ENCODE measurements around the gene ERAP2. TPM values are rescaled to one million over a fixed set of nuclear protein-coding genes. Genes with fewer than 3 reads are reported as not detected.

Gene ERAP2
- polyA plus RNA-seq, 1 donor from 2014 or later: not detected

GRCh38 chr5:96843140-96843539 is 33.2 kb upstream of the ERAP2 start:
- H3K9ac ChIP-seq (ENCODE audit: low read length): no peak overlapping the region
- no peaks in the 10 kb centered on the region for H3F3A ChIP-seq (ENCODE audit: insufficient read depth, low read length, poor library complexity, severe bottlenecking)
- no peaks in the 10 kb centered on the region for H3K27me3 ChIP-seq (ENCODE audit: insufficient read depth, low read depth, low read length)
- no peak overlapping the region for H3K27ac ChIP-seq (ENCODE audit: low read length)
- no peak overlapping the region for H3K4me2 ChIP-seq (ENCODE audit: low read length)
- H2AFZ ChIP-seq (ENCODE audit: low read depth, low read length): no peak overlapping the region
- no peaks in the 10 kb centered on the region for H4K20me1 ChIP-seq (ENCODE audit: insufficient read depth)
- no peaks in the 10 kb centered on the region for H3K79me2 ChIP-seq (replicated peaks; ENCODE audit: insufficient read depth, low read length)
- TF ChIP-seq TAF1 (IDR thresholded peaks at IDR 0.05; ENCODE audit: low read depth): no peak
- no peak for TF ChIP-seq SMC3 (conservative IDR thresholded peaks at IDR 0.05; ENCODE audit: poor library complexity)
- no peak for TF ChIP-seq REST (IDR thresholded peaks at IDR 0.05; ENCODE audit: borderline replicate concordance)
- TF ChIP-seq CTCF (IDR thresholded peaks at IDR 0.05; ENCODE audit: poor library complexity, severe bottlenecking): no peak
- no peaks in the 10 kb centered on the region for H3K9me3 ChIP-seq (ENCODE audit: low read length)
- no peak overlapping the region for H3K4me3 ChIP-seq (ENCODE audit: low read length)
- H3K9me2 ChIP-seq (ENCODE audit: insufficient read depth, low read length): no peaks in the 10 kb centered on the region
- H3K36me3 ChIP-seq (ENCODE audit: insufficient read depth, low read length): no peaks in the 10 kb centered on the region

GRCh38 chr5:96844481-96844990 is 31.8 kb upstream of the ERAP2 start:
- H3K4me2 ChIP-seq (ENCODE audit: low read length): no peak overlapping the region
- H3F3A ChIP-seq (ENCODE audit: insufficient read depth, low read length, poor library complexity, severe bottlenecking): no peaks in the 10 kb centered on the region
- H3K9ac ChIP-seq (ENCODE audit: low read length): no peak overlapping the region
- H3K9me3 ChIP-seq (ENCODE audit: low read length): no peaks in the 10 kb centered on the region
- no peak overlapping the region for H3K27ac ChIP-seq (ENCODE audit: low read length)
- H3K9me2 ChIP-seq (ENCODE audit: insufficient read depth, low read length): no peaks in the 10 kb centered on the region
- TF ChIP-seq EZH2 (IDR thresholded peaks at IDR 0.05; ENCODE audit: borderline replicate concordance, insufficient read depth, low read length, poor library complexity, severe bottlenecking) (no peak), CTCF (IDR thresholded peaks at IDR 0.05; ENCODE audit: poor library complexity, severe bottlenecking) (no peak), RAD21 (conservative IDR thresholded peaks at IDR 0.05) (no peak), REST (IDR thresholded peaks at IDR 0.05; ENCODE audit: borderline replicate concordance) (no peak), MXI1 (conservative IDR thresholded peaks at IDR 0.05; ENCODE audit: poor library complexity, severe bottlenecking) (no peak), POLR2AphosphoS5 (IDR thresholded peaks at IDR 0.05) (no peak), SMC3 (conservative IDR thresholded peaks at IDR 0.05; ENCODE audit: poor library complexity) (no peak), EP300 (conservative IDR thresholded peaks at IDR 0.05; ENCODE audit: poor library complexity, severe bottlenecking) (no peak), TAF1 (IDR thresholded peaks at IDR 0.05; ENCODE audit: low read depth) (no peak)
- no peak overlapping the region for H3K4me3 ChIP-seq (ENCODE audit: low read length)
- no peaks in the 10 kb centered on the region for H3K36me3 ChIP-seq (ENCODE audit: insufficient read depth, low read length)
- H2AFZ ChIP-seq (ENCODE audit: low read depth, low read length): no peak overlapping the region
- H3K79me2 ChIP-seq (replicated peaks; ENCODE audit: insufficient read depth, low read length): no peaks in the 10 kb centered on the region
- H4K20me1 ChIP-seq (ENCODE audit: insufficient read depth): no peaks in the 10 kb centered on the region
- H3K27me3 ChIP-seq (ENCODE audit: insufficient read depth, low read depth, low read length): no peaks in the 10 kb centered on the region
